CD4-positive, alpha-beta T cell treated with Interleukin-1 beta for 1 hour (primary cell): Measurements from ENCODE around the gene PRELID2.

Experiments used
- DNase-seq, 2 donors: peaks; one replicate each; pipeline ENCODE4 v3.0.0-alpha.2; 2020 to 2022

PRELID2 gene

GRCh38 chr5:145793574-145793973 is 41.6 kb downstream of the PRELID2 start:
- DNase-seq: no peak

GRCh38 chr5:145792840-145793239 is 42.3 kb downstream of the PRELID2 start:
- DNase-seq: no peak

GRCh38 chr5:145791866-145792265 is 43.3 kb downstream of the PRELID2 start:
- DNase-seq: no peak

GRCh38 chr5:145787996-145788395 is 47.1 kb downstream of the PRELID2 start:
- DNase-seq: no peak

GRCh38 chr5:145787507-145787906 is 47.6 kb downstream of the PRELID2 start:
- no peak for DNase-seq

- no peak for DNase-seq
Observed at GRCh38 chr5:145787001-145787400, 48.1 kb downstream of the PRELID2 start.

GRCh38 chr5:145780982-145781381 is 54.2 kb downstream of the PRELID2 start:
- DNase-seq: no peak

- no peak for DNase-seq
Observed at GRCh38 chr5:145778144-145778900, 56.8 kb downstream of the PRELID2 start.

GRCh38 chr5:145777445-145778063 is 57.6 kb downstream of the PRELID2 start:
- no peak for DNase-seq

GRCh38 chr5:145776886-145777285 is 58.3 kb downstream of the PRELID2 start:
- no peak for DNase-seq

GRCh38 chr5:145775893-145776444 is 59.2 kb downstream of the PRELID2 start:
- DNase-seq: no peak

- DNase-seq: no peak
Observed at GRCh38 chr5:145775411-145775810, 59.7 kb downstream of the PRELID2 start.

- no peak for DNase-seq
Observed at GRCh38 chr5:145774442-145774841, 60.7 kb downstream of the PRELID2 start.

- no peak for DNase-seq
Observed at GRCh38 chr5:145772466-145772865, 62.7 kb downstream of the PRELID2 start.

- DNase-seq: no peak
Observed at GRCh38 chr5:145768863-145769262, 66.3 kb downstream of the PRELID2 start.

- DNase-seq: no peak
Observed at GRCh38 chr5:145764325-145764724, 70.8 kb downstream of the PRELID2 start.

GRCh38 chr5:145762833-145763232 is 72.3 kb downstream of the PRELID2 start:
- DNase-seq: no peak

- no peak for DNase-seq
Observed at GRCh38 chr5:145761254-145761653, 73.9 kb downstream of the PRELID2 start.

GRCh38 chr5:145760660-145761059 is 74.5 kb downstream of the PRELID2 start:
- no peak for DNase-seq

- DNase-seq: no peak
Observed at GRCh38 chr5:145752947-145753346, 82.2 kb downstream of the PRELID2 start.

GRCh38 chr5:145752534-145752933 is 82.6 kb downstream of the PRELID2 start:
- no peak for DNase-seq

- DNase-seq: no peak
Observed at GRCh38 chr5:145750199-145750598, 84.9 kb downstream of the PRELID2 start.

- DNase-seq: no peak
Observed at GRCh38 chr5:145743396-145744061, 91.6 kb downstream of the PRELID2 start.

GRCh38 chr5:145739843-145740242 is 95.3 kb downstream of the PRELID2 start:
- no peak for DNase-seq
